GM10266 (cell line): ENCODE measurements around the gene ITPA.

Experiments used
- DNase-seq: peaks from one replicate; pipeline ENCODE4 v3.0.0; 2012; ENCODE audit errors: extremely low spot score
- TF ChIP-seq, protein P1 (sequence below): IDR thresholded peaks from 2 replicates; pipeline ENCODE4 v1.5.1; 2012; ENCODE audit warnings: mild to moderate bottlenecking, low read depth; ENCODE audit not compliant: control insufficient read depth, insufficient read depth; ENCODE audit errors: missing control alignments

Gene ITPA

DNA sequence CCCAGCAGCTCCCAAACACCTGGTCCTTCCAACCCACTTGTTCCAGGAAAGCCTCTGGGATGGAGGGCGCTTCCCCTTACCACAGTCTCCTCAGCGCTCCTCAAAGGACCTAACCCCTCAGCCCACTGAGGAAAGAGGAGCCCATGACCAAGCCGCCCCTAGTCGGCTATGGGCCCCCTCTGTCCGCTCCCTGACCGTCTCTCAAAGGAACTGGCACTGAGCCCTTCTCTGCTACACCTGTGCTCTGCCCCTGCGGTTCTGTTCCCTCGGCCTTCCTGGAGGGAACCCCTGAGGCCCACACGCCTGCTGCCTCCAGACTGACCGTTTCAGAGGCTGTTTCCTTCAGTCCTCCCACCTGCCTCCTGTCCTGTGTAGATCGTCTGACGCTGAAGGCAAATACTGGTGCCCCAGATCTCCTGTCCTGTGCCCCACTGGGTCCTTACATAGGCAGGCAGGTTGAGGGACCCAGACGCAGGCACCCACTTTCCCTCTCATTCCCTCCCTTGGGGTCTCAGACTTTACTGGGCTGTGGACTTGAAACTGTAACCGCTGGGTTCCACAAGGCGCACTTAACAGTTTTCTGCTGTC, 31.6 kb downstream of the ITPA start:
- DNase-seq = no peak
- TF ChIP-seq, protein P1, sequence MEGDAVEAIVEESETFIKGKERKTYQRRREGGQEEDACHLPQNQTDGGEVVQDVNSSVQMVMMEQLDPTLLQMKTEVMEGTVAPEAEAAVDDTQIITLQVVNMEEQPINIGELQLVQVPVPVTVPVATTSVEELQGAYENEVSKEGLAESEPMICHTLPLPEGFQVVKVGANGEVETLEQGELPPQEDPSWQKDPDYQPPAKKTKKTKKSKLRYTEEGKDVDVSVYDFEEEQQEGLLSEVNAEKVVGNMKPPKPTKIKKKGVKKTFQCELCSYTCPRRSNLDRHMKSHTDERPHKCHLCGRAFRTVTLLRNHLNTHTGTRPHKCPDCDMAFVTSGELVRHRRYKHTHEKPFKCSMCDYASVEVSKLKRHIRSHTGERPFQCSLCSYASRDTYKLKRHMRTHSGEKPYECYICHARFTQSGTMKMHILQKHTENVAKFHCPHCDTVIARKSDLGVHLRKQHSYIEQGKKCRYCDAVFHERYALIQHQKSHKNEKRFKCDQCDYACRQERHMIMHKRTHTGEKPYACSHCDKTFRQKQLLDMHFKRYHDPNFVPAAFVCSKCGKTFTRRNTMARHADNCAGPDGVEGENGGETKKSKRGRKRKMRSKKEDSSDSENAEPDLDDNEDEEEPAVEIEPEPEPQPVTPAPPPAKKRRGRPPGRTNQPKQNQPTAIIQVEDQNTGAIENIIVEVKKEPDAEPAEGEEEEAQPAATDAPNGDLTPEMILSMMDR = no peak

GRCh38 chr20:3242172-3242692, 32.9 kb downstream of the ITPA start:
- no peak for DNase-seq
- TF ChIP-seq, protein P1 = no peak

DNA sequence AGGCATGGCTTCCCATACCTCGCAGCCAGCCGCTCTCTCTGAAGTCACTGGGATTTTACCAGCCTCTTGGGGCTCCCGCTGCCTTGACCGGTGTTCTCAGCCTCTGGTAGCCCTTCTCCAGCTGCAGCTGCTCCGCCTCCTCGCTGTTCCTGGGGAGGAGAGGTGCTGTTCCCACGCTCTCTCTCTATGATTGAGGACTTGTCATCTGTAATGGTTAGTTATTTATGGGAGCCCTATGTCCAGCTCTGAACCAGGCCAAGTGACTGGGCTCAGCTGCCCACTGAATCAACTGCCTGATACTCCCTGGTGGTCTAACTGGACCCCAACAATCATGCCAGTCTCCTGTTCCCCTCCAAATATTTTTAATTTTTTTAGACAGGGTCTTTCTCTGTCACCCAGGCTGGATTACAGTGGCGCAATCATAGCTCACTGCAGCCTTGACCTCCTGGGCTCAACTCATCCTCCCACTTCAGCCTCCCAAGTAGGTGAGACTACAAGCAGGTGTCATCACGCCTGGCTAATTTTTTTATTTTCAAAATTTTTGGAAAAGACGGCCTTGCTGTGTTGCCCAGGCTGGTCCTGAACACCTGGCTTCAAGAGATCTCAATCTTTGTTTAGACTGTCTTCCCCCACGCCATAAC, 34.5 kb downstream of the ITPA start:
- TF ChIP-seq, protein P1 = no peak
- DNase-seq = no peak

DNA sequence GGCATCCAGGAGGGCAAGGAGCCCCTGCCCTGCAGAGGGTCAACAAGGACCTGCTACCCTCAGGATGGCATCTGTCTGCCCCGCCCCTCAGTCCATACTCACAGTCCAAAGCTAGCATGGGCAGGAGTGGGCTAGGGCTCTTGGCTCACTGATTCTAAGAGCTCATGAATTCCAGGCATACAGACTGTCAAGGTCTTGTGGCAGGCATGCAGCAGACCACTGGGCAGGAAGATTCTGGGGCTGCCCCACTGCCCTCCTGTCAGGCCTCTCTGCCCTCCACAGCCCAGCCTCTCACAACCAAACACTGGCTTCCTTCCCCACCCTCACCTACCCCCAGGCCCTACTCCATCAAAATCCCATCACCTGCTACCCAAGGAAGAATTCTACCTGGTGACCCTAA, 35.3 kb downstream of the ITPA start:
- no peak for DNase-seq
- TF ChIP-seq, protein P1 = no peak

DNA sequence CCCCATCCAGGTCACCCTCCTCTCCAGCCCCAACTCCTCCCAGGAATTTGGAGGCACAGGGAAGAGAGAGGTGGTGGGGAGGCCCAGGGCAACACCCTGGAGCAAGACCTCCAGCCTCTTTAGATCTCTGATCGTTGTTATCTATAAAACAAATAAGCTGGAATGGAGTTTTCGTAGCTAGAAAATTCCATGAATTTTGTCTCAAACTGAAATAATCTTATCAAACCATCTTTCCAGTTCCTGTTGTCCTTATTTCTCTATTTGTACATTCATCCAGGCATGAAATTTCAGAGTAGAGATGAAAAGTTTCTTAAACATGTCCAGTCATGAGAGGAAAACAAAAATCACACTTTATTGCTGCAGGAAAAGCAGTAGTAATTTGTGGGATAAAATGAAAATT, 35.9 kb downstream of the ITPA start:
- DNase-seq = no peak
- TF ChIP-seq, protein P1 = no peak

DNA sequence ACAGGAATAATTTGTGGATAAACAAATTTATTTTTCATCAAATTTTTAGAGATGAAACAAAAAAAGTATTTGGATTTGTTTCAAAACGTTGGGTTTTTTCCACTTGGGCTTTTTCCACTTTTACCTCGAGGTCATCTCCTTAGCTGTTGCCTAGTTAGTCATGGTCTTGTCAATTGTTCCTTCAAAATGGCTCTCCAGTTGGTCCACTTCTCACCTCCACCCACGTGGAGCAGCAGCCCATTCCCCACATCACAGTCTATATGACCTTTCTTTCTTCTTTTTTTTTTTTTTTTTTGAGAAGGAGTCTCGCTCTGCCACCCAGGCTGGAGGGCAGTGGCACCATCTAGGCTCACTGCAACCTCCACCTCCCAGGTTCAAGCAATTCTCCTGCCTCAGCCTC, 36.4 kb downstream of the ITPA start:
- TF ChIP-seq, protein P1 = no peak
- no peak for DNase-seq

- TF ChIP-seq, protein P1 = no peak
- no peak for DNase-seq
These were observed 37.4 kb downstream of the ITPA start for GRCh38 chr20:3246682-3247081.
